Measurements from ENCODE around the gene ZNF385D. TPM values are rescaled to one million over a fixed set of nuclear protein-coding genes. Genes with fewer than 3 reads are reported as not detected.

Gene ZNF385D
- total RNA-seq, 1 experiment from 2014 or later: not detected

DNA sequence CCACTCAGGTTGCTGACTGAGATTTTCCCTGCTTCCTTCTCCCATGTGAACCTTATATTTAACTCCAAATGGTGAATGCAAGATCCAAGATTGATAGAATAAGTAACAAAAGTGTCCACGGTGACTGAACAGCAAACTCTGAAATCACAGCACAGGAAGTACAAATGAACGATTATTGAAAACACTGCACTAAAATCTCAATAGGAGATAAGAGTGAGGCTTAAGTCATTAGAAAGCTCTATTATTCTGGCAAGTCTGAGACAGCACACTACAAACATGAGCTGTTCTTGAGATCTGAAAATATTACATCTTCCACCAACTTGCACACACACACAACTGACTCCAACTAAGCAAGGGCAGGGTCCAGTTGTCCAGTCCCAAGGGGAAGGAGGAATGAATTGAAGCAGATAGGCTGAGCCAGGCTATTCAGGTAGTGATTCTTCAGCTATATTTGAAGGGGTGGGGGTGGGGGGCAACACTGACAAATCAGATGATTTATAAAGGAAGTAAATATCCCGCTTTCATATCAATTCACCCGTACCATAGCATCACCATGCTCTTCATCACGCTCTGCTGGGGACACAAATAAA is 2.9 kb downstream of the ZNF385D start:
- no peak for DNase-seq (ENCODE audit: low read depth)

DNA sequence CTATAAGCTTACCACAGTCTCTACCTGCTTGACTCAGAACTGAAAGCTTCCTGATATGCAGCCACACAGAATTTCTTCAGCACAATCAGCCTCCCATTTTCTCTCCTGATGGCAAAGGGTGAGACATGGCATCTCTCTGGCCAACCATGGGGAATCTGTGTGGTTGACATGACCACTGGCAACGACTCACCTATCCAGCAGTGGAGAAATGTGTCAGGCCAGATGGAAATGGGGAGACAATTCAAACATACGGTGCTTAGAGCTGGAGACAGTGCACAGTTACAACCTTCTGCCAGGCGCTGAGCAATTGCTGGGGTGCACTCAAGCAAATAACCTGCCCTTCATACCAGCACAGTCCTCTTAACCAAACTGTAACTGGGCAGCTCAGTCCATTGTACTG is 3.6 kb downstream of the ZNF385D start:
- DNase-seq (ENCODE audit: low read depth): no peak

DNA sequence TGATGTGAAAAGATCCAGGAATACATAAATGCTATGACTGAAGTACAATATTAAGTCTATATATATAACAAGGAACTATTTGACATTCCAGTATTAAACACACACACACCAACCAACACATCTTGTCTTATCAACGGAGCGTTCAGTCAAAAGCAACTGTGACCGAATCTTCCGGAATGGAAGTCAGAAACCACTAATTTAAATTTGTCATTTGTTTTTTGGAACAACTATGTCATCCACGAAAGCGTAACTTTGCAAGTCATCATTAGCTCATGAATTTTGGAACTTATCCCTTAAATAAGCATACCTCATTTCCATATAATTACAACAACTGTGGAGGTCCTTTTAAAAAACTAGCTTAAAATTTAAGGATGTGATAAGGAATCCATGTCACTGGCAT is 5.0 kb downstream of the ZNF385D start:
- DNase-seq (ENCODE audit: low read depth): no peak

DNA sequence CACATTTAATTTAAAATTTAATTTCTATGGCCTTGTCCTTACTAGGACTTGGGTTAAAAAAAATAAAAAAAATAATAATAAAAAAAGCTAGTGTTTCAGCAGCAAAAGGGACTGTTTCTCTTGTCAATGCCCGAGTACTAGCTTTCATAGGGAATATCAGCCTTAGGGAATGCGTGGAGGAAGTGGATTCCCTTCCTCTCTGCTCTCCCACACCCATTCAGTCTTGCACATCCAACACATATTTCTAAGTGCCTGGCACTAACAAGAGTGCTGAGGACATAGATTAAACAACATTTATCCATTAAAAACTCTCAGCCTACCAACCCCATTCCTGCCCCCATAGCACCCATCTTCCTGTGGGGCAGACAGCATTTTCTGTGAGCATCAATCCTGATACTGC is 6.2 kb downstream of the ZNF385D start:
- DNase-seq (ENCODE audit: low read depth): no peak

DNA sequence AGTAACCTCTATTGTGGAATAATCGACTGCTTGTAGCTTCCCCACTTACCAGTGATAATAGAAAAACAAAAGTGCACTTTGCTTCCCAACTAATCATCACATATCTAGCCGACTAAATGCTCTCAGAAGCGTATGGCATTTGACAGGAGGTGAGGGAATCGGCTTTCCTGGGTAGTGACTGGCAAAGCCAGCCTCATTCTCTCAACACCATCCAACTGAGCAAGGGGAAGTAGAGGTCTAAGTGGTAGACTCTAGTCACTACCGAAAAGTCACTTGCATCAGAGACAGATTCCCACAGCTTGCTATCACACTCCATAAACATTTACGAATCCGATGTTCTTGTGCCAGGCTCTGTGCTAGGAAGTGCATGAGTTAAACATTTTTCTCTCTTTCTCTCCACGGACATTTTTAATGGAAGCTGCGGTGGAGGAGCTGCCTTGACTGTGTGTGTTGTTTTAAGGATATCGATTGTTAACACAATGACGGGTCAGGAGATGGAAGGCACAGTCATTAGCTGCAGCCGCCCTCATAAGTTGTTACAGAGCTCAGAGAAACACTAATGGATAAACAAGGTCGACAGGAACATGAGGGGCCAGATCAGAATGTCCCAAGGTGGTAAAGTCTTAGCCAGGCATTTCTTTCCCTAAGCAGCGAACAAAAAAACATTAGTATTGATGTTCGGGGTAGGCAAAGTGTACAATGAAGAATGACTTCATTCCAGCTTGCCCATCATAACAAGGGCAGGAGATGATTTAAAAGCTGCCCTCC is 11.9 kb downstream of the ZNF385D start:
- no peak for DNase-seq (ENCODE audit: low read depth)

DNA sequence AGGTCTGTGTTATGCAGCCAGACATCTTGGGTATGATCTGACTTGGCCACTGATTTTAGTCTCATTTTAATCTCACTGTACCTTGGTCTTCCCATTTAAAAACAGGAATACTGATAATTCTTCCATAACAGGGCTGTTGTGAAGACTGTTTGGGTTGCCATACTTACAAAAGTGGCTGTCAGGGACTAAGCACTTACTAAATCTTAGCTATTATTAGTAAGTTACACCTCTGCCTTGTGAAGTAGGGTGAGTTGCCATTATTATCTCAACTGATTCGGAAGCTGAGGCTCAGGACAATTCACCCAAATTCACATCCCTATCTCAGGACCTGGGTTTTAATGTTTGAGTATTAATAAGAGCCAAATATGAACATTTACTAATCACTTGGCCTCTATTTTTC is 12.7 kb downstream of the ZNF385D start:
- DNase-seq (ENCODE audit: low read depth): no peak

DNA sequence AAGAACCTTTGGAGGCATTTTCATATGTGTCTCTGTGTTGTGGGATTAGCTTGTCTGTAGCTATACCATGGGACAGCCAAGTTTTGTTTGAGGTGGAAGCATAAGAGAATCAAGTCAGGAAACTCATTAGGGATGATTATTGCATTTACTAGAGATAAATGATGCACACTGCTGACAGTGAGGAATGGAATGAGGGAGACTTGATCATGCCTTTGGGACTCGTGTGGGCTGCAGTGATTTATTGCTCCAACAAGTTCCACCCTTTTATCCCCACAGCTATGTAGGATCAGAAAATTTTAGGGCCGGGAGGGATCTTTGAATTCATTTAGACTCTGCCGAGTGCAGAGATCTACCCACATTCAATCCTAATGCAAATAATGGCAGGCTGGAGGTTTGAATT is 16.3 kb downstream of the ZNF385D start:
- no peak for DNase-seq (ENCODE audit: low read depth)

DNA sequence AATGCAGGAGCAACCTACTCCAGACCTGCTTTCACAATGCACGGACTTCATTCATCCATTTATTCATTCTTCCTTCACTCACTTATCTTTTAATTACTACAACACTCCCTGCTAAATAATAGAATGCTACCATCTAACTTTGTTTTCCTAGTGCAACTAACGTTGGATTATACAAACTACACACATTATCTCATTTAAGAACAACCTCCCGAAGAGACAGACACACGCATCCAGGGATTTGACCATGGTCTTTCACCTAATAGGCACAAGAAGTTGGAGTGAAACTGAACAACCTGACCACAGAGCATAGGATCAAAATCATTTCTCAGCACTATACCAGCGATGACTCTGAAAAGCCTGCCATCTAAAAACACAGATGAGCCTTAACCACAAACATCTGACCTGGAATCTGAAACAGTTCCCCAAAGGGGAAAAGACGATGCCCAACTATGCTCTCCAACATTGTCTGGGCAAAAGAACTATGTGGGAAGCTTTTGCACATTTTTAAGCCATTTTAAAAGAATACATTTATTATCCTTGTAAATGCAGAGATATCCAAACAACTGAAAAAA is 21.0 kb downstream of the ZNF385D start:
- DNase-seq (ENCODE audit: low read depth): no peak

DNA sequence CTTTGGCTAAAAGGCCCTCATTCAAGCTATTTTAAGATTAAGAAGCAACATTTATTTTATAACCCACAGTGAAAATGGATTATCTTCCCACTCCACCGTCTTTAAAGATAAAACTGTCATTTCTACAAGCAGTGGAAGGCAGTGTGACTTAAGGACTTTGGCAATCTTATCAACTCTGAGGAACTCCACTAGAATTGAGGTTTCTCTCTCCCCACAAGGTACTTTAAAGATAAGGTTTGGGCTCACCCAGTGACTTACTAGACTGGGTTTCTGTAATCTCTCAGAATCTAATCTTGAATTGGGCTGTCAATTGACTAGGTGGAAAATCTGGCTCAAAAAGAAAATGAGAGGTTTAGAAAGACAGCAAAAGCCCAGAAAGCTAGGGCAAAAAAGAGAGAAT is 21.7 kb downstream of the ZNF385D start:
- no peak for DNase-seq (ENCODE audit: low read depth)

DNA sequence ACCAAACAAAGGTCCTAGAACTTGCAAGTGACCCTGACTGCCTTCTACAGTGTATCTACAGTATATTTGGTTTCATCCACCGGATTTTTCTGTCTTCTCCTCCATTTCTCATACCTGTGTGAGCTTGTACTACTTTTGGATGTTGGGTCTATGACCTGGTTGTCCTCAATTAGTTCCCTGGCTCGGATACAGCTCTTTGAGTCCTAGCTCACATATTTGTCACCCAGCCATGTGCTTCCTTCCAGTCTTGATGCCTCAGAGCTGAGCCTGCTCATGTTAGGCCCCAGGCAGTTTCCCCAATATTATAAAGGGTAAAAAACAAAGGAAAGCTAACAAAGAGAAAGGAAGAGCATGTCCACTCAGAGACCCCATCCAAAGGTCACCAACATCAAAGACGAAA is 28.2 kb downstream of the ZNF385D start:
- no peak for DNase-seq (ENCODE audit: low read depth)

DNA sequence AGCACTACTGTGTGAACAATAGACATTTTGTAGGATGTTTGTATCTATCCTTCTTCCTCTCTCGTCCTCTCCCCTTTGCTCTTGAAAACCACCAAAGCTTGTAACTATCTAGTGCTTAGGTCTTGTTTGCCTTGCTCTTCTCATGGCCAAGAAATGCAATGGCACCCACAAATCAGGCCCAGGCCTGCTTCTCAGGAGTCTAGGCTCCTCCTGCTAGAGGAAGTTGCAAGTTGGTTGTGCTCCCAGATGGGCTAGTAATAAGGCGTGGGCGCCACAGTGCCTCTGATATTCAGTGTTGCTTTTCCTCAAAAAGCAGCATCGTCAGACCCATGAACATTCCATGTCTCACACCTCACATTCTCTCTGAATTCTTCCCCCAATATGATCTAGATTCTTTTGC is 28.7 kb downstream of the ZNF385D start:
- DNase-seq (ENCODE audit: low read depth): no peak

DNA sequence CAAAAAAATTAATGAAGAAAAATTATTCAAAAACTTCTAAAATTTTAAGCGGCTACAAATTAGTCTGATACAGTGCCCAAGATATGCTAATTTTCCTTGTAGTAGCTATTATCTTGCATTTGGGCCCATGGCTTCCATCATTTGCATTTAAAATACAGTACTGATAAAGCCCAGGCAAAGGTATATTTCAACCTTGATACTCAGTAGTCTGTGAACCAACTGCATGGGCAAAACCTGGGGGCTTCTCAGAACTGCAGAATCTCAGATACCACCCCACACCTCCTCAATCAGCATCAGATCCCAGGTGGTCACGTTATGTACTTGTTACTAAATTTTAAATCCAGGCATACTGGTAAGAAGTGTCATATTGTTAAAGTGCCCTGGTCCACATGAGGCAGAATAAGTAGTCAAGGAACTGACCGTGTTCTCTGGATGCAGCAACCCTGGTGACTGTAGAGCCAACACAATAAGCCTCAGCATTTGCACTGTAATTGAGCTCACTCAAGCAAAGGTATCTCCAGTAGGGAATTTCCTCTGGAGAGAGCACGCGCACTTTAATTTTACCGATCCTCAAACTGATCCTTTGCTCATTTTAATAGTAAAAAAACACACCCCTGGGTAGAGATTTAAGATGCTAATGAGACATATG is 31.9 kb downstream of the ZNF385D start:
- no peak for DNase-seq (ENCODE audit: low read depth)

DNA sequence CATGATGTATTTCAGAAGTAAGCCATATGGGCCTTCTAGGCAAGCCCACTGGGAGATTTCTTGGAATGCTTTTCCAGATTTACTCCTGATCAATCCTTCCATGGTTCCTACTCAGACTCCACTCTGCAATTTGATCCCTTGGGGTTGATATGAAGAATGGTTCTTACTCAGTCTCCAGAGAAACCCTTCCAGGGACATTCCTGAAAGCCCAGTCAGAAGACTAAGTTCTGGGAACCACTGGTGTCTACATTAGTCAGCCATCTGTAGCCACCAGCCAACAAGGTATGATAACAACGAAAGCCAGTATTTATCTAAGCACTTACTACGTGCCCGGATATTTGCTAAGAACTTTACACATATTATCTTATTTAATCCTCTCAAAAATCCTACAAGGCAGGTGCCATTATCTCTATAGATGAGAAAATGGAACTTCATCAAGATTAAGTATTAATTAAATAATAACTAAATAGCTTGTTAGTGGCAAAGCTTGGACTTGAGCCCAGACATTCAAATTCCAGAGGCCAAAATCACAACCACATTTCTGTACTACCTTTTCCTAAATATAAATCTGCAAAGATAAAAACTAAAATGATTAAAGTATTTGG is 32.7 kb downstream of the ZNF385D start:
- DNase-seq (ENCODE audit: low read depth): no peak

DNA sequence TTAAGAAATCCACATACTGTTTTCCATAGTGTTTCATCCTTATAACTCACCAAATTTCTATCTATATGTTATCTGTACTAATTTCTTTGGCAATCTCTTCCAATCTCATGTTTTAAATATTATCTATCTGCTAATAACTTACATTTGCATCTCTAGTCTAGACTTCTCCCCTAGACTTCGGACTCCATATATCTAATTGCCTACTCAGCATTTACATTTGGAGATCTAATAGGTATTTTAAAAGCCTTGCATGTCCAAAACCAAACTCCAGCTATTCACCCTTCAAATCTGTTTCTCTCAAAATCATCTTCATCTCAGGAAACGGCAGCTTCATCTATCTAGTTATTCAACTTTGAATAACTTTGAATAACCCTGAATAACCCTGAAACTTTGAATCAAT is 35.3 kb downstream of the ZNF385D start:
- DNase-seq (ENCODE audit: low read depth): no peak

DNA sequence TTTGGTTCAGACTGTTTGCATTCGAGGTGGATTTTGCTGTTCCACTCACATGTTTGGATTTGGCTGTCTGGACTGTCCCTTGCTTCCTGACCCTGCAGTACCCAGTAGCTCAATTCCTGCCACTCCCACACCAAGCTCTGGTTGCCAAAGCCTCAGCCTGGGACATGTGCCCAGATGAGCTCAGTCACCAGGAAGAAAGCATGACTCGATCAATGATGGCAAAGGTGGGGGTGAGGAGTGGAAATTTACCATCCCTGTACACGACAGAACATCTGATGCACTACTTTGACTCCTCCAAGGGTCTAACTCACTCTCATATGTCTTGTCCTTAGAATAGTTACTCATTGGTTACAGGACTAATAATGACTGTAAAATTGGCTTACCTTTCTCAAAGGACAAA is 45.2 kb downstream of the ZNF385D start:
- no peak for DNase-seq (ENCODE audit: low read depth)

DNA sequence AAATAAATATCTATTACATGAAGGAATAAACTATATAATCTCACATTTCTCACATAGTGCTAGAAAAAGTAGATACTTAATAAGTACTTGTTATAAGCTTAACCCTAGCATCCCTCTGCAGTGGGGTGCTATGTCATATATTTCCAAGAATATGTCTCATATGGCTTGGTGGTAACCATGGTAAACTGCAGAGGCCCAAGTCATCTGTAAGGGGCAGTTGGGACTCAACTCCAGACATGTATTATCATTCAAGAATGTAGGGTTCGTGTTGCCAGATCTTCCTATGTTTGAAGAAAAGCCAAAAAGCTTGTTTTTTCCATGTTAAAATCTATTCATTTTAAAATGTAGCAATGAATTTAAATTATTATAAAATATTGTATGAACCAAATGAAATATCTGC is 46.2 kb downstream of the ZNF385D start:
- no peak for DNase-seq (ENCODE audit: low read depth)

DNA sequence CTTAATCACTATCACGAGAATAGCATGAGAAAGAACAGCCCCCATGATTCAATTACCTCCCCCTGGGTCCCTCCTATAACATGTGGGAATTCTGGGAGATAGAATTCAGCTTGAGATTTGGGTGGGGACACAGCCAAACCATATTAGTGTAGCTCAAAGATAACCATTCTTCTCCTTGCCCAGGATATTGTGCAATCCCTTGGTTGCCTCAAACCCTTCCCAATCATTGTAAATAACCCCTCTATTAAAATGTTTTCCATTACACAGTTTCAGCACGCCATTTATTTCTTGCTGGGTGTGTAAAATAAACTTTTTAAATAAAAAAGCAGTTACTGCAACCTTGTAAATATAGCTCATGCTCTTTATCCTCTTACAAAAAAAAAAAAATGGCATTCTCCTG is 47.7 kb downstream of the ZNF385D start:
- DNase-seq (ENCODE audit: low read depth): no peak

DNA sequence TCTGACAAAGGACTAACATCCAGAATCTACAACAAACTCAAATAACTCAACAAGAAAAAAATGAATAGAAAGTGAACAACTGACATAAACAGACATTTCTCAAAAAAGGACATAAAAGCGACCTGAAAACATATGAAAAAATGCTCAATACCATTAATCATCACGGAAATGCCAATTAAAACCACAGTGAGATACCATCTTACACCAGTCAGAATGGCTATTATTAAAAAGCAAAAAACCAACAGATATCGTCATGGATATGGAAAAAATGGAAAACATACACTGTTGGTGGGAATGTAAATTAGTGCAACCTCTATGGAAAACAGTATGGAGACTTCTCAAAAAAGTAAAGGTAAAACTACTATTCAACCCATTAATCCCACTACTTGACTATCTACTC is 53.3 kb downstream of the ZNF385D start:
- DNase-seq (ENCODE audit: low read depth): no peak

DNA sequence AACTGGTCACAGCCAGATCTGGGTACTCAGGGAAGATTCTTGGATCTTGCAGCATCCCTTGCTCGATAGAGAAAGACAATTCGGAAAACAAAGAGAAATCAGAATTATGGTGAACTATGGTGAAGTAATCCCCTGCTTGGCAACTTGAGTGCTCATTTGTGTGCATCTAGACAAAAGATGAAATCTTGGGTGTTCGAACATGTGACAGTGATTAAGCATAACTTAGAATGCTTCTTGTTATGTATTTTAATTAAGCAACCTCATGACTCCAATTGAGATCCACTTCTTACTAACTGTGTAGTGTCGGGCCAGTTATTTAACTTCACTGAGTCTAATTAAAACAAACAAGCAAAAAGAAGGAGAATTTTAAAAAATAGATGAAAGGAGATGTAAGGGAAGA is 56.5 kb downstream of the ZNF385D start:
- no peak for DNase-seq (ENCODE audit: low read depth)

DNA sequence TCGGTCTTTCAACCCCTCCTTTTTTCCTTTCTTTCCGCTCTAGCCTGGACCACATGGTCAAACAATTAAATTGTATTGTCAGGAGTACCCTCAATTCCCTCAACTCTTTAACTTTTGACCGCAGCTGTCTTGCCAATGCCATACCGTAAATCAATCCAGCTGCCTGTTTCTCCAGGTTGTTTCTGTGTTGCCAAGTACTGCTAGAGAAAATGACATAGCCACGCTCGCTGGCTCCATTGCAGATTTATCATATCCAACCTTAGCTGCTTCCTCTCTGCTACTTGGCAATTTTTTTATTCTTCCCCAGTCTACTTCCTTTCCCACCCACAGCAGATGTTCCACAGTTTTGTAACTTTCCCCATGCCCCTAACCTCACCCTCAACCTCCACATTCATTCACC is 60.0 kb downstream of the ZNF385D start:
- DNase-seq (ENCODE audit: low read depth): no peak

DNA sequence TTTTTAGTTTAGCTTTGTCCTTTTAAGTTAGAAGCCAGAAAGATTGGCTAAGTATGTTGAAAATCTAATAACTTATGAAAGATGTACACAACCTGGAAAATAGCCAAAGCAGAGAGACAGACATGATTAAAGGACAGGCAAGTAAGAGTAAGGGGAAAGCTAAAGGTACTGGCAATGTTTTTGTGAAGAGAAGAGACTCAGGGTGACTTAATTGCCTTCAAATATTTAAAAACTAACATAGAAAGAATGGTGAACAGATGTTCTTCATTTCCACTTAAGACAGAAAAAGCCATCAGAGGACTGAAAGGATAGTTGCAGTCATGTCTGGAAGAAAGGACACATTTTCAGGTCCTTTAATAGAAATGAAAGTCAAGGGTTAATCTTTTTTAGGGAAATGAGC is 68.8 kb downstream of the ZNF385D start:
- DNase-seq (ENCODE audit: low read depth): no peak

DNA sequence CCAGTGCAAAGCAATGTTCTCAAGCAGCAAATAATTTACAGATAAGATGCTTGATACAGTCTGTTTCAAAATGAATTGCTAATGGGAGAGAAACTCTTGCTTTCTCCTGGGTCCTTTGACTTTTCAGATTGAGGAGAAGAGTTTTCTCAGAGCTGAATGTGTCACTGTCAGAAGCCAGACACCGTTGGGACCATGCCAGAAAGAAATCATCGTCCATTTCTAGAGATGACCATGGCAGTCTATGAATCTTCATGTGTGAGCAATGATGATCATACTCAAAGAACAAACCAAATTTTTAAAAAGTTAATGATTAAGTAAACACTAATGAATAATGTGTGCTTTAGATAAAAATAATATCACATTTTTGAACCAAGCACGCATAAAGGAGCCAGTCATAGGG is 77.6 kb downstream of the ZNF385D start:
- DNase-seq (ENCODE audit: low read depth): no peak

DNA sequence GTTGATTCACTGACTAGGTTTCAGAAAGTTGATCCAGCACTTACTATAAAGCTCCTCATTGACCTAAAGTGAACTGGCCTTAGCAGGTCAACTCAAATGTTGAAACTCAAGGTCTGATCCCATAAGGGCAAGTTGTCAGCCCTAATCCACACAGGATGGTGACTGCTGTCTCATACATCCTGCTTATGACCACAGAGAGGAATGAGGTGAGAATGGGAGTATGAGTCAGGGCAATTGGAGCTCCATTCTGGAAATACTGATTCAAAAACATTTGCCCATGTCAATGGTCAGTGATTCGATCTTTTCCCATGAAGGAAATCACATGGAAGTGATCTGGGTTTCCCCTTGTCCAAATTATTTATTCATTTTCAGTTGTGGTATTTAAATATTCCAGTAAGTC is 78.7 kb downstream of the ZNF385D start:
- DNase-seq (ENCODE audit: low read depth): no peak

Measured in Daoy (cell line).